Cortex of kidney (tissue), 1 donor: ENCODE results near the gene LGALSL.

Experiments
- DNase-seq: peaks from one replicate; lab custom pipeline; 2025; lab: John Stamatoyannopoulos, UW

Gene LGALSL

DNA sequence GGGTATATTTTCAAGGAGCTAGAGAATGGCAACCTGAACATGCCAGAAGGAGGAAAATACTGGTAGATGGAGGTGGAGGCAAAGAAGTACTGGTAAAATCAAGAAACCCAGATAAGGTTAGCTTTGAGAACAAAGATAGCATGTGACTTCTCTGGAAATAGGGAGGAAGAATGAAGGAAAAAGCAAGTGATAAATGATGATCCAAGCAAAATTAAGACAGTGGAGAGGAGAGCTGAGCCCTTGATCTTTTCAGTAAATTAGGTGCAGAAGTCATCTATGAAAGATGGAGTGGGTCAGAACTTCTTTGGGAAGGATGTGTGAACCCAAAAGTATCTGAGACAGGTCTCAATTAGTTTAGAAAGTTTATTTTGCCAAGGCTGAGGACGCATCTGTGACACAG, 44.5 kb downstream of the LGALSL start:
- no peak for DNase-seq

DNA sequence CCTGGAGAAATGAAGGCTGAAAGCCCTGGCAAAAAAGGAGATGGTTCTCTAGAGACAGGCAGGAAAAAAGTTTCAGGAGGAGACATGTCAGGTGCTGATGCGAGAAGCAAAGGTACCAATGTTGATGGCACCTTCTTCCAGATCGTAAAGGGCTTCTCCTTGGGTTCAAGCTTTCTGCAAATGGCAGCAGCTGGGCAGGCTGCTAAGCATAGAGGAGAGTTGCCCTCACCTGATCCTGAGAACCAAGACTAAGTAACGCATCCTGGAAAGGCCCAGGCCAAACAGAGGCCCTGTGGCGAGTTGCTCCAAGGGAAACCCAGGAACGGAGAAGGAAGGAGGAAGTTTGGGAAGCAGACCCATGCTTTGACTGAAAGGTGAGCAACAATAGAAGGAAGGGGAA, 46.6 kb downstream of the LGALSL start:
- DNase-seq, result no peak

DNA sequence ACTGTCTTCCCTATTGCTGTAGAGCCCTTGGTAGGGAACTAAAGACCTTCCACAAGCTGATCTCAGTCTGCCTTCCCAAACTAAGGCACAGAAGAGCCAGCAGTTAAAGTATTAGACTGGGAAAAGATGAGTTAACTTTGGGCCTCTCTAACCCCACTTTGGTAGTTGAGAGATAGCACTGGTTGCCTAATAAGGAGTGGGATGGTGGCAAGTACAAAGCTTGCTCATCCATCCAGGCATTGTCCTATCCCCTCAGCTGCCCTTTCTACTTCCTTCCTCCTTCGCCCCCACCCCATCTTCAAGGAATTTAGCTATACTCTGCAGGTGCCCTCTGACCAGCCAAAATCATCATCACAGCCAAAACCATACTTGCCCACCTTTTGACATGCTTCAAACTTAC, 48.0 kb downstream of the LGALSL start:
- DNase-seq, result no peak

DNA sequence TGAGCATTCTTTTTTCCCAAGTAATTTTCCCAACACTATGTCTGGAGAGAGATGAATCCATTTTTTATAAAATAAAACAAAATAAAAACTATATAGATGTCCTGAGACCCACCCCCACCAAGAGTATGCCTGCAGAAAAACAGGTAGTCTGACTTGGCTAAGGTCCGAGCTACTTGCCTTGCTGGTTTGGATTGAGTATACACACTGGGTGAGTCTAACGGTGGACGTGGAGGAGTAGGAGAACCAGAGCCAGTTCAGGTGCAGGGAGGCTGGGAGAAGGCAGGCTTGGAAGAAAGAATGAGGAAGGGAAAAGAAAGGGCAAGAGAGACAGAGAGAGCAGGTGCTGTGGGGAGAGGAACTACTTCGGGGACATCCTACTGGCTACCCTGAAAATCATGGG, 48.9 kb downstream of the LGALSL start:
- DNase-seq, result no peak

DNA sequence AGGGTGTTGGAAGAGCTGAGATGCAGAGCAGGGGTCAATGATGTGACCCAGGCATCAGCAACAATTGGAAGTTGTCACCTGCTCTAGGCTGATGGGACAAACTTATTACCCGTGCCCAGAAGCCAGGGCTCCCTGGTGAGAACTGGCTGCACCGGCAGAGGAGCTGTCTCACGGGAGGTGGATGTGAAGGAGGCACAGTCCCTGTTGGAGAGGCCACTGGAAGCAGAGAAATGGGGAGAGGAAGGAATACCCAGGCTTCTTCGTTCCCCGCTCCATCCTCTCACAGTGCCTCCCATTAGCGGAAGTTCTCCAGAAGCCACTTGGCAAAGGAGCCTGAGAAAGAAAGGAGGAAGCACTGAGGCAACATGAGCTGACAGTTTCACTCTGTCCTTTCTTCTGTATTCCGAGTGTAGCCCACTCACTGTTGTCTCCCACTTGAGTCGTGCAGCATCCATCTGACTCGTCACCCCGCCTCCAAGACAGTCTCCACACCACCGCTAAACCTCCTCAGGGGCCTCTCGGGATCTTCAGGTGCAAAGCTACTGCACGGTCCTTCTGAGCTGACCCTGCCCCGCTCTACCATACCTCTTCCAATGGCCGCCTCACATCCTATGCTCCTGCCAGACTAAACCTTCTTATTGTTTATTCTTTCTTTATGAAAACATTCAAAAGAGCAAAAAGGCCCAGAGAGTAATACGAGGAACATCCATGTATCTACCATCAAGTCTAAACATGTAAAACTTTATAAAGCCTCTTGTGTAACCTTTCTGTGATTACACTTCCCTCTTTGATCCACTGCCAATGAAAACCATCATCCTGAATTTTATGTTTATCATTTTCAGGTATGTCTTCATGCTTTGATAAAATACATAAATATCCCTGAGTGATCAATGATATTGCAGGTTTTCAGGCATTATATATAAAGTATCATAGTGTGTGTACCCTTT, 51.1 kb downstream of the LGALSL start:
- no peak for DNase-seq

DNA sequence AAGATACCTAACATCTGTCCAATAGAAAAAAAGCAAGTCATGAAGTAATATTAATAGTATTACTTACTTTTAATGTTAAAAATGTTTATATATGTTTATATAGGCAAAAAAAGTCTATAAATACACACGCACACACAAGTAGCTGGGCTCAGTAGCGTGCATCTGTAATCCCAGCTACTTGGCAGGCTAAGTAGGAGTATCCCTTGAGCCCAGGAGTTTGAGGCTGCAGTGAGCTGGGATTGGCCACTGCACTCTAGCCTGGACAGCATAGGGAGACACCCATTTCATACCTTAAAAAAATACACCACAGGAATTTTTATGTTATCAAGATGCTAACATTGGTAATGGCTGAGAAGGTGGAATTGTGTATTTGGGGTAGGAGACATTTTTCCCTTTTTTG, 52.7 kb downstream of the LGALSL start:
- DNase-seq, result no peak
